Neural progenitor cell (in vitro differentiated cells): Measurements from ENCODE around the gene FAM193A.

Experiments
- EZH2 ChIP-seq: fragments of 200-600 bp; sonication (generic); IDR thresholded peaks from 2 replicates; pipeline ENCODE4 v1.6.1; 2017; ENCODE audit warnings: antibody characterized with exemption, mild to moderate bottlenecking, moderate library complexity
- EZH2phosphoT487 ChIP-seq: fragments of 200-600 bp; sonication (generic); IDR thresholded peaks from 2 replicates; pipeline ENCODE4 v1.6.1; 2017; ENCODE audit warnings: antibody characterized with exemption
- TF ChIP-seq, protein P1 (sequence below): fragments of 200-600 bp; sonication (generic); IDR thresholded peaks from 2 replicates; pipeline ENCODE4 v1.5.1; 2017; ENCODE audit warnings: antibody characterized with exemption, mild to moderate bottlenecking

DNA sequence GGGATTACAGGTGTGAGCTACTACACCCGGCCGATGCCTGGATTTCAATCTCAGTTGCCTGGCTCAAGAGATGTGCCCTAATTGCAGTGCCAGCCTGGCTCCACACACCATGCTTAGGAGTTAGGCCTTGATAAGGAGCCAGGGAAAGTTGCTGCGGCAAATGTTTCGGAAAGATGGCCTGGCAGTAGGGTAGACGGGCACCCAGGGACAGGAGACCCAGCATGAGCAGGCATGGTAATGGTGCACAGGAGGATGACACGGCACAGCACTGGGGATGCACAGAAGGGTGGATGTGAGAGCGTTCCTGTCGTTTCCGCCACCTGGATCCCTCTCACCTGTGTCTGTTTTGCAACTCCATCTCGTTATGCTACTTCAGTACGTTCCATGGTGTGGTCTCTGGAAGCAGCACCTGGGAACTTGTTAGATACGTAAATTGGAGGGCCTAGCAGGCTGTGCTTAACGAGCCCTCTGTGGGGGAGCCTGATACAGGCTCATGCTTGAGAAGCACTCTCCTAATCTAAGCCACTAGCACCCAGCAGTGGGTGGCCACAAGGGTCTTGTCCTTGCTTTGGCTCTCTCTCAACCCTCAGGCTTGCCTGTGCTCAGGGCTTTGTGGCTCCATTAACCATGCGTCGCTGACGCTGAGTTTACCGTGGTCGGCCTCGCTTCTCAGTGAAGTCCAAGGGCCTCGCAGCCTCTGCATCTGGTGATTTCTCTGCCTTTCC is 47.2 kb upstream of the FAM193A start:
- TF ChIP-seq, protein P1, sequence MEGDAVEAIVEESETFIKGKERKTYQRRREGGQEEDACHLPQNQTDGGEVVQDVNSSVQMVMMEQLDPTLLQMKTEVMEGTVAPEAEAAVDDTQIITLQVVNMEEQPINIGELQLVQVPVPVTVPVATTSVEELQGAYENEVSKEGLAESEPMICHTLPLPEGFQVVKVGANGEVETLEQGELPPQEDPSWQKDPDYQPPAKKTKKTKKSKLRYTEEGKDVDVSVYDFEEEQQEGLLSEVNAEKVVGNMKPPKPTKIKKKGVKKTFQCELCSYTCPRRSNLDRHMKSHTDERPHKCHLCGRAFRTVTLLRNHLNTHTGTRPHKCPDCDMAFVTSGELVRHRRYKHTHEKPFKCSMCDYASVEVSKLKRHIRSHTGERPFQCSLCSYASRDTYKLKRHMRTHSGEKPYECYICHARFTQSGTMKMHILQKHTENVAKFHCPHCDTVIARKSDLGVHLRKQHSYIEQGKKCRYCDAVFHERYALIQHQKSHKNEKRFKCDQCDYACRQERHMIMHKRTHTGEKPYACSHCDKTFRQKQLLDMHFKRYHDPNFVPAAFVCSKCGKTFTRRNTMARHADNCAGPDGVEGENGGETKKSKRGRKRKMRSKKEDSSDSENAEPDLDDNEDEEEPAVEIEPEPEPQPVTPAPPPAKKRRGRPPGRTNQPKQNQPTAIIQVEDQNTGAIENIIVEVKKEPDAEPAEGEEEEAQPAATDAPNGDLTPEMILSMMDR: no peak
- TF ChIP-seq EZH2 (no peak), EZH2phosphoT487 (no peak)
